ENCODE measurements around the gene AKAP12.

The AKAP12 gene

GRCh38 chr6:151239603-151240035 lies at the start of gene AKAP12:
TSS of gene AKAP12 (plus strand) at chr6:151239967. CDS start at chr6:151240563, 596 bp downstream.
- H3K4me3 ChIP-seq (ENCODE audit: low read depth, low read length) = peak within 1 kb of the TSS; percentile 85
- H3K27me3 ChIP-seq (ENCODE audit: control insufficient read depth, insufficient read depth, low read length) = no peaks in the 10 kb centered on the region
- no peaks in the 10 kb centered on the region for H3K9me3 ChIP-seq (ENCODE audit: control insufficient read depth, insufficient read depth, low read depth, low read length)
- H3K27ac ChIP-seq (ENCODE audit: low read depth, low read length) = peak within 1 kb of the TSS; percentile 59; the same call in 1 of the 2 replicates
- no peaks in the 10 kb centered on the region for H3K36me3 ChIP-seq (ENCODE audit: control insufficient read depth, insufficient read depth, low read length)
- peak within 1 kb of the TSS; percentile 80 for H3K9ac ChIP-seq (ENCODE audit: low read length)
- H3K4me1 ChIP-seq (ENCODE audit: control insufficient read depth, insufficient read depth, low read length) = peaks cover 23% of the 10 kb centered on the region

GRCh38 chr6:151191527-151191926 lies 48.2 kb upstream of the AKAP12 start:
- Histone ChIP-seq H3K36me3 (ENCODE audit: control insufficient read depth, insufficient read depth, low read length) (no peaks in the 10 kb centered on the region), H3K9me3 (ENCODE audit: control insufficient read depth, insufficient read depth, low read depth, low read length) (no peaks in the 10 kb centered on the region), H3K4me3 (ENCODE audit: low read depth, low read length) (no peak overlapping the region), H3K4me1 (ENCODE audit: control insufficient read depth, insufficient read depth, low read length) (peaks cover 4% of the 10 kb centered on the region; the same call in 1 of the 2 replicates), H3K9ac (ENCODE audit: low read length) (no peak overlapping the region), H3K27me3 (ENCODE audit: control insufficient read depth, insufficient read depth, low read length) (no peaks in the 10 kb centered on the region), H3K27ac (ENCODE audit: low read depth, low read length) (no peak overlapping the region)

DNA sequence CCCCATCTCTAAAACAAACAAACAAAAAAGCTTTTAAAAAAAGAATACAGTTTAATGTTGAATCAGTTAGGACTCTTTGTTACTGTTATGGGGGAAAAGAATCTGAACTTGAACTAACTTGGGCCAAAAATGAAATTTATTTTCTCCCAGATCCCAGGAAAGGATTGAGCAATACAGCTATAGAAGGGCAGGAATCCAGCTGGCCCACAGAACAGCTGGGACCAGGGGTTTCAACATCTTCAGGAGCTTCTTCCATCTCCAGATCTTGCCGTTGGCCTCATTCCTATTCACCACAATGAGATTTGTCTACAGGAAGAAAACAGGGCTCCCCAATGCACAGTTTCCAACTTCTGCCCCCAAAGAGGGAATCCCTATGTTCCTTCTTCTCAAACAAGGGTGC lies 43.2 kb upstream of the AKAP12 start:
- Histone ChIP-seq H3K27ac (ENCODE audit: low read depth, low read length) (no peak overlapping the region), H3K27me3 (ENCODE audit: control insufficient read depth, insufficient read depth, low read length) (no peaks in the 10 kb centered on the region), H3K9me3 (ENCODE audit: control insufficient read depth, insufficient read depth, low read depth, low read length) (no peaks in the 10 kb centered on the region), H3K36me3 (ENCODE audit: control insufficient read depth, insufficient read depth, low read length) (no peaks in the 10 kb centered on the region), H3K4me3 (ENCODE audit: low read depth, low read length) (no peak overlapping the region), H3K9ac (ENCODE audit: low read length) (no peak overlapping the region), H3K4me1 (ENCODE audit: control insufficient read depth, insufficient read depth, low read length) (no peaks in the 10 kb centered on the region)

- Histone ChIP-seq H3K36me3 (ENCODE audit: control insufficient read depth, insufficient read depth, low read length) (no peaks in the 10 kb centered on the region), H3K4me1 (ENCODE audit: control insufficient read depth, insufficient read depth, low read length) (no peaks in the 10 kb centered on the region), H3K9ac (ENCODE audit: low read length) (no peak overlapping the region), H3K9me3 (ENCODE audit: control insufficient read depth, insufficient read depth, low read depth, low read length) (no peaks in the 10 kb centered on the region), H3K27ac (ENCODE audit: low read depth, low read length) (no peak overlapping the region), H3K4me3 (ENCODE audit: low read depth, low read length) (no peak overlapping the region), H3K27me3 (ENCODE audit: control insufficient read depth, insufficient read depth, low read length) (no peaks in the 10 kb centered on the region)
Observed at GRCh38 chr6:151197556-151197955, 42.2 kb upstream of the AKAP12 start.

DNA sequence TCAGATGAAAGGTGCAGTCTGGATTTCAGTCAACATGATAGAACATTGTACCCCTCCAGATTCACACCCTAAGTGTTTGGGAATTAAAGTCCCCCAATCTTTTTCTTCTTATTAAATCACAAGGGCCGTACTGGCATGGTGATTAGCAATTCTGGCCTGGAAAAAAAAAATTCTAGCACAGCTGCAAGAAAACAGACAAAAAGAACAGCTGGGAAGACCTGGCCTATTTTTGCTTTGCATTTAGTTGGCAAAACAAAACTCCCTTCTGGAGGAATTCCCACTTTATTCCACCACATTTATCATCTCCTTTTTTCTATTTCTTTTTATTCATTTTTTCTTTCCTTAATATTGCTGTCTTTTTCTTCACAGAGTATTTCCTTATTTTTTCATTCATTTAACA lies 39.8 kb upstream of the AKAP12 start:
- Histone ChIP-seq H3K9ac (ENCODE audit: low read length) (no peak overlapping the region), H3K27ac (ENCODE audit: low read depth, low read length) (no peak overlapping the region), H3K4me3 (ENCODE audit: low read depth, low read length) (no peak overlapping the region), H3K27me3 (ENCODE audit: control insufficient read depth, insufficient read depth, low read length) (no peaks in the 10 kb centered on the region), H3K4me1 (ENCODE audit: control insufficient read depth, insufficient read depth, low read length) (no peaks in the 10 kb centered on the region), H3K36me3 (ENCODE audit: control insufficient read depth, insufficient read depth, low read length) (no peaks in the 10 kb centered on the region), H3K9me3 (ENCODE audit: control insufficient read depth, insufficient read depth, low read depth, low read length) (no peaks in the 10 kb centered on the region)

DNA sequence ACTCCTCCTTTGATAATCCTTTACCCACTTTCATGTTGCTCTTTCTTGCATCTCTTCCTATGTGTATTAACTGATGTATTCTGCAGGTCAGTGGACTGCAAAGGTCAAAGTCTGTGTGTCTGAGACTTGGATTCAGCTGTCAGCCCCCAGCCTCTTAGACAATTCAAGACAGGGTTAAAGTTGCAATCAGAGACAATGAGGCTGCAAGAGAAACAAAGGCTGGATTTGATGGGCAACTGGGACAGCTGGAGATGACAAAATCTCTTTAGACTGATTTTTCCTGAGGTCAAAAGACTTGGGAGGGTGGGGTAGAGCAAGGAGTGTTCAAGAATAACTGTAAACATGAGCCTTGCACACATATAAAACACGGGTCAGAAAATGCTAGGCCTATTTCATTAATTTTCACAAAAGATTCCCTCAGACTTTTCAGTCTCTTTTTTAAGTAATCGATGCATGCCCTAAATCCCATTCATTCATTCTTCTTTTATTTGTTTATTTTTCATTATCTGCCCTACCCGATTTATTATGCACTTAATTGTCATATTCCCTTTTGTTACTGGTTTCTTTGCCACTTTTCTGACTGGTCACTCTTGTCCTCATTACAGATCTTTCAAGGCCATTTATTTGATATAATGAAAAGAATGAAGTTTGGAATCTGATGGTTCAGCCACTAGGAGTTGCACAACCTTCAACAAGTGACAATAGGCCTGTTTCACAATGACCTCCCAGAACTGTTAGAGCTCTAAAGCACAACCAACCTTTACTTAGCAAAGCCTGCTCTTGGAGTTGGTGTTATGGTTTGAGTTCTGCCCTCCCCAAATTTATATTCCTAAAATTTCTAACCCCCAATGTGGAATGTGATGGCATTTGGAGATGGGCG lies 33.8 kb upstream of the AKAP12 start:
- Histone ChIP-seq H3K36me3 (ENCODE audit: control insufficient read depth, insufficient read depth, low read length) (no peaks in the 10 kb centered on the region), H3K27me3 (ENCODE audit: control insufficient read depth, insufficient read depth, low read length) (no peaks in the 10 kb centered on the region), H3K27ac (ENCODE audit: low read depth, low read length) (no peak overlapping the region), H3K4me3 (ENCODE audit: low read depth, low read length) (no peak overlapping the region), H3K9me3 (ENCODE audit: control insufficient read depth, insufficient read depth, low read depth, low read length) (no peaks in the 10 kb centered on the region), H3K9ac (ENCODE audit: low read length) (no peak overlapping the region), H3K4me1 (ENCODE audit: control insufficient read depth, insufficient read depth, low read length) (peaks cover 2% of the 10 kb centered on the region; the same call in 1 of the 2 replicates)

DNA sequence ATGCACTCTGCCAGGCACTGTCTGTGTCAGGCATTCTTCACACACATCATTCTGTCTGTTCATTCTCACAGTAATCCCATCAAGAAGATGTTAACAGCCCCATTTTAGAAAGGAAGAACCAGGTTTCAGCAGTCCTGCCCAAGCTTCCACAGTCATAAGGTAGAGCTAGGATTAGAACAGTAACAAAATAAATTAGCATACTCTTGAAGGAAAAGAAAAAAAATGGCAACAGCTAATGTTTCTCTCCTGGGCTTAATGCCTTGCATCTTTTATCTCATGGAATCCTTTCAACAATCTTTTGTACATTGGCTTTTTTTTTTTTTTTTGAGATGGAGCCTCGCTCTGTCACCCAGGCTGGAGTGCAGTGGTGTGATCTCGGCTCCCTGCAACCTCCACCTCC lies 32.1 kb upstream of the AKAP12 start:
- Histone ChIP-seq H3K4me3 (ENCODE audit: low read depth, low read length) (no peak overlapping the region), H3K27ac (ENCODE audit: low read depth, low read length) (no peak overlapping the region), H3K36me3 (ENCODE audit: control insufficient read depth, insufficient read depth, low read length) (no peaks in the 10 kb centered on the region), H3K9ac (ENCODE audit: low read length) (no peak overlapping the region), H3K27me3 (ENCODE audit: control insufficient read depth, insufficient read depth, low read length) (no peaks in the 10 kb centered on the region), H3K9me3 (ENCODE audit: control insufficient read depth, insufficient read depth, low read depth, low read length) (peaks cover 6% of the 10 kb centered on the region; the same call in 1 of the 2 replicates), H3K4me1 (ENCODE audit: control insufficient read depth, insufficient read depth, low read length) (peaks cover 2% of the 10 kb centered on the region; the same call in 1 of the 2 replicates)

DNA sequence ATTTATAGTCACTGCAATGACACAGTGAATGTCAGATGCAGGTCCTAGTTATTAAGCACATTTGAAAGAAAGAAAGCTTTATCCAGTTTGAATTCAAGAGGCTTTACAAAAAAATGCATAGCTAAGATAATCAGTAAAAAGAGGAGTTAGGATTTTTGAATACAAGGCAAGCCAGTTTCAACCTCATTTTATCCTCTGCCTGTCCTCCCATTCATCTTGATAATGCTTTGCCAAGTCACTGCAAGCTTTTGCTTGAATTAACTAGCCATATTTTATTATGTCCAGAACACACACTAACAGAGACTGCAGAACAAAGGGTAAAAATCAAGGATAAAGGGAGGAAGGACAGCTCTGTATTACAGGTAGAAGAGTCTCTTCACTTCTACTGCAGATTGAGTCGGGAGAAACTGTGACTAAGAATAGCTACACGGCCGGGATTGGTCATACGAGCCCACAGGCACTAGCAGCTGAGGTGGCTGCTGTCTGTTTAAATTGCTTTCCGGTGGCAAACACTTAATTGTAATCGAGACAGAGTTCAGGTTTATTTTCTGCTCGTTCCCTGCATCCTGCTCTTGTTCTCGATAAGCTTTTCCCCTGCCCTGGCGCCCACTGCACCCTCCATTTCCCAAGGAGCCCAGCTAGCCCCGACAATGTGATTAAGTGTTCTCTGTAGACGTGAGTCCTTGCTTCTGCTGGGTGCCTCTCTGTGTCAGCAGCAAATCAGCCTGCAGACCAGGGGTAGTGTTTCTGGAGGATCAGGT lies 30.5 kb upstream of the AKAP12 start:
- Histone ChIP-seq H3K9ac (ENCODE audit: low read length) (no peak overlapping the region), H3K9me3 (ENCODE audit: control insufficient read depth, insufficient read depth, low read depth, low read length) (peaks cover 17% of the 10 kb centered on the region), H3K27me3 (ENCODE audit: control insufficient read depth, insufficient read depth, low read length) (no peaks in the 10 kb centered on the region), H3K36me3 (ENCODE audit: control insufficient read depth, insufficient read depth, low read length) (no peaks in the 10 kb centered on the region), H3K4me3 (ENCODE audit: low read depth, low read length) (no peak overlapping the region), H3K4me1 (ENCODE audit: control insufficient read depth, insufficient read depth, low read length) (peaks cover 2% of the 10 kb centered on the region; the same call in 1 of the 2 replicates), H3K27ac (ENCODE audit: low read depth, low read length) (no peak overlapping the region)

- H3K4me3 ChIP-seq (ENCODE audit: low read depth, low read length) = no peak overlapping the region
- peaks cover 17% of the 10 kb centered on the region for H3K9me3 ChIP-seq (ENCODE audit: control insufficient read depth, insufficient read depth, low read depth, low read length)
- H3K4me1 ChIP-seq (ENCODE audit: control insufficient read depth, insufficient read depth, low read length) = peaks cover 2% of the 10 kb centered on the region; the same call in 1 of the 2 replicates
- no peaks in the 10 kb centered on the region for H3K27me3 ChIP-seq (ENCODE audit: control insufficient read depth, insufficient read depth, low read length)
- H3K27ac ChIP-seq (ENCODE audit: low read depth, low read length) = no peak overlapping the region
- no peaks in the 10 kb centered on the region for H3K36me3 ChIP-seq (ENCODE audit: control insufficient read depth, insufficient read depth, low read length)
- H3K9ac ChIP-seq (ENCODE audit: low read length) = no peak overlapping the region
Observed at GRCh38 chr6:151211075-151211474, 28.7 kb upstream of the AKAP12 start.

- no peak overlapping the region for H3K9ac ChIP-seq (ENCODE audit: low read length)
- H3K9me3 ChIP-seq (ENCODE audit: control insufficient read depth, insufficient read depth, low read depth, low read length) = peaks cover 17% of the 10 kb centered on the region
- H3K36me3 ChIP-seq (ENCODE audit: control insufficient read depth, insufficient read depth, low read length) = no peaks in the 10 kb centered on the region
- peaks cover 2% of the 10 kb centered on the region; the same call in 1 of the 2 replicates for H3K4me1 ChIP-seq (ENCODE audit: control insufficient read depth, insufficient read depth, low read length)
- no peak overlapping the region for H3K27ac ChIP-seq (ENCODE audit: low read depth, low read length)
- no peaks in the 10 kb centered on the region for H3K27me3 ChIP-seq (ENCODE audit: control insufficient read depth, insufficient read depth, low read length)
- H3K4me3 ChIP-seq (ENCODE audit: low read depth, low read length) = no peak overlapping the region
Observed at GRCh38 chr6:151213352-151213751, 26.4 kb upstream of the AKAP12 start.

GRCh38 chr6:151215999-151216398 lies 23.8 kb upstream of the AKAP12 start:
- Histone ChIP-seq H3K27ac (ENCODE audit: low read depth, low read length) (no peak overlapping the region), H3K27me3 (ENCODE audit: control insufficient read depth, insufficient read depth, low read length) (no peaks in the 10 kb centered on the region), H3K4me3 (ENCODE audit: low read depth, low read length) (no peak overlapping the region), H3K9me3 (ENCODE audit: control insufficient read depth, insufficient read depth, low read depth, low read length) (peaks cover 17% of the 10 kb centered on the region), H3K4me1 (ENCODE audit: control insufficient read depth, insufficient read depth, low read length) (no peaks in the 10 kb centered on the region), H3K9ac (ENCODE audit: low read length) (no peak overlapping the region), H3K36me3 (ENCODE audit: control insufficient read depth, insufficient read depth, low read length) (no peaks in the 10 kb centered on the region)
